HG02642 (cell line): ENCODE data around the gene NDUFB8.
A peak's percentile ranks its signal among the peaks of the same experiment; 100 is the strongest.
"Not testable (repeated sequence)": the region's sequence is repeated elsewhere in the genome, so short reads cannot be mapped to it uniquely, and the experiment has no call there.

Experiments used
- ATAC-seq: cut with Tn5 transposase; IDR thresholded peaks from one replicate; pipeline ENCODE4 v1.9.1; 2021; ENCODE audit warnings: mild to moderate bottlenecking; ENCODE audit not compliant: unreplicated experiment, poor library complexity

The NDUFB8 gene

GRCh38 chr10:100529475-100530298 is at the start of gene NDUFB8:
Gene NDUFB8, minus strand, starts transcription at chr10:100529871. Its CDS starts 20 bp downstream, at chr10:100529851.
- peak; percentile 78 for ATAC-seq

DNA sequence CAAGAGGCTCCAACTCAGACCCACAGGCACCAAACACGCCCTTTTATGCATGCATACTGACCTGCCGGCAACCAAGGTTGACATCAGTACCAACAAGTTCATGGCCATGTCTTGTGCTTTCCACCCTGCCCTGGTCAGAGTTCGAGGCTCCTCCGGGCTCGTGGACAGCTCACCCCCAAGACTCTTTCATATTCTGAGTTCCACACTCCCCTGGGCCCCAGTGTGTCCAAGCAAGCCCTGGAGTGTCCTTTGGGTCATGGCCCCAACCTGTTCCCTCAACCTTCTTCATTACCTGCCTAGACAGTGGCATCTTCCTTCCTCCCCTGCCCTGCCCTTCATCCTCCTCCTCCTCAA is 46.6 kb upstream of the NDUFB8 start:
- ATAC-seq = no peak

DNA sequence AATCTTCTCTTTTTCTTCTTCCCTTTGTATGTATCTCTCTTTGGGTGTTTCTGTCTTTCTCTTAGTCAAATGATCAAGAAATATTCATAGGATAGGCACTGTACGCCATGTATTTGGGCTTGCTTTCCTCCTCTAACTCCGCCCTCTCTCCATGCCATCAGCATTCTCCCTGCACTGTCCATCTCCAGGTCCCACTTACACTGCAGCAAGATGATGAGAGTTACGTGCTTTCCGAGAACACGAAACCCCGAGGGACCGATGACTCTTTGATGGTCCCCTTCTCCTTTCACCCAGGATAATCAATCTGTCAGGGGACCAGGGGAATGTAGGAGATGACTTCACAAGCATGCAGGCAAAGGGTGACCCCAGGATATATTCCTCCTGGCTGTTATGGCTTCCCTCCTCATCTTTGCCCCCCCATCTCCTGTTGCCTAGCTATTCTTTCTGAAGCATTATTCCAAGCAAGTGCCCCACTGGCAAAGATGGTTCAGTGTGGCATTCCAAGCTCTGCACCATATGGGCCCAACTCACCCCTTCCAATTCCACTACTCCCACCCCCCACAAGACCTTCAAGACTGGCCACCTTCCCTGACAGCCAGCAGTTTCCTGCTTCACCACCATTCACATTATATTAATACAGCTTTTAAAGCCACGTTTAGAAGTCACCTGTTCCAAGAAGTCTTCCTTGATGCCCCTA is 46.1 kb upstream of the NDUFB8 start:
- ATAC-seq = no peak

DNA sequence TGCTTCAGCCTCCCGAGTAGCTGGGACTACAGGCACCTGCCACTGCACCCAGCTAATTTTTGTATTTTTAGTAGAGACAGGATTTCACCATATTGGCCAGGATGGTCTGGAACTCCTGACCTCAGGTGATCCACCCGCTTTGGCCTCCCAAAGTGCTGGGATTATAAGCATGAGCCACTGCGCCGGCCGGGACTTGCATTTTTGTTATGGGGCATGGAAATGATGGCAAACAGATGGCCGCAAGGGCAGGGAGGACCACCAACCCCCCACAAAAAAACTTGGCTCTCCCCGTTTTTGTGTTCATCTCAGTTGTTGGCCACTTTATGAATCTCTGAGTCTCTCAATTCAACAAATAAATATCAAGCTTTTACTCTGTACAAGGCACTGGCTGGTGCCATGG is 45.5 kb upstream of the NDUFB8 start:
- not testable (repeated sequence) for ATAC-seq

- no peak for ATAC-seq
Measured at GRCh38 chr10:100571084-100571856, 41.6 kb upstream of the NDUFB8 start.

- ATAC-seq = no peak
Measured at GRCh38 chr10:100570506-100570905, 40.8 kb upstream of the NDUFB8 start.

DNA sequence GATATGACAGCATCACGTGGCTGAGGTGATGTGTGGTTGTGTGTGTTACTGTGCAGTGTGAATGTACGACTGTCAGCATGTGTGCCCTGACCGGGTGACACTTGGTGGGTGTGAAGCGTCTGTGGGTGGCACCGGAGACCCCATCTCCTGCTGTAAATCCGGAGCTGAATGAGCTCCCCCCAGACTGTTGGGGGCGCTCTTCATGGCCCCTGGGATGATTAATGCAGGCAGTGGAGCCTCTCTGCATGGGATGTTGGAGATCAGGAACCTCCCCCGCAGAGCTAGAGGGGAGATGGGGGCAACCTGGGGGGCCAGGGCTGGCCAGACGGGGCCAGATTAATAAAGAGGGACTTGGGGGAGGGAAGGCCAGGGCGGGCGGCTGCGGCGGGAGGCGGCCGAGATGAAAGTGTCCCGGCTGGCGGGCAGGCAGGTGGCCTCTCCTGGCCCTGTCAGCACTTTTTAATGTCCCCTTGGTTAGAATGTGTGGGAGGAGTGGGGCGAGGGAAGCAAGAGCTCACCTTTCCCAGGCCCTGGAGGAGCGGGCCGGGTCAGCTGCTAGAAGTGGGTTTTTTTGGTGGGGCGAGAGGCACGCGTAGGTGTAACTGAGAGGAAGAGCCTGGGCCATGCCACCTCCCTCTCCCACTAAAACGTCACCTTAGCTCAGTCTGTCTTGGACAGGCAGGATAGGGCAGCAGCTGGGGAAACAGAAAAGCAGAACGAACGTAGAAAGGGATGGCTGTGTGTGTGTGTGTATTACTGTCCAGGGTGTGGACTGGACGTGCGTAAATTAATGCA is 40.2 kb upstream of the NDUFB8 start:
- ATAC-seq = no peak

- ATAC-seq = no peak
Measured at GRCh38 chr10:100568912-100569311, 39.2 kb upstream of the NDUFB8 start.

DNA sequence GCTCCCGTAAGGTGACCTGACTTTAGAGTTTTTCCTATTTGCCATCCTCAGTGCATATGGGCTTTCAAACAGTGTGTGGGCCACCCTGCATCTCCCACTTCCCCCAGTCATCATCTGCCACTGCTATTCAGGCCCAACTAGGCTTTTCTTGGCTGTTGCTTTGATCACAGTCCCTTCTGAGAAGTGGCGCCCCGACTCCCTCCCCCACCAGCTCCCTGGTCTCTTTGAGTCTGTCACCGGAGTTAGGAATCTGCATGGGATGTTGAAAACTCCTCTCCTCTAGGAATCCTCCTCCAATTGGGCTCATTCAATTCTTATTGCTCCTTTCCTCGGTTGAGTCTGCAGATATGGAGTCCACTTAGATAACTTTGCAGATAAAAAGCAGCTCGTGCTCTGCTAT is 38.2 kb upstream of the NDUFB8 start:
- ATAC-seq = no peak

GRCh38 chr10:100567249-100567648 is 37.6 kb upstream of the NDUFB8 start:
- no peak for ATAC-seq

DNA sequence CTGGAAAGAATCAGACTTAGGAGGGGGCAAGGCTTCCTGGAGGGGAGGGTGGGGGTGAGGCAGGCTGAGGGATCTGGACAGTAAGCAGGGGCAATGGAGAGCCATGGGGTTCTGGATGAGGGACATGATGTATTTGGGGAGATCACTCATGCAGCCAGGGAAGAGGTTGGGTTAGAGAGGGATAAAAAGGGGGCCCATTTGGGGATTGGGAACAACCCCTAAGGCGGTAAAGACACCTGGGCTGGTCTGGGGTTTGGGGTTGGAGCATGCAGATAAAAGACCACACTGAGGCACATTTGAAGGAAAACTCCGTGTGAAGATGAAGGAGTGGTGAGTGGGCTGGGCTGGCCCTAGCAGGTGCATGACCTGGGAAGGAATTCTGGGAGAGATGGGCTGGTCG is 36.9 kb upstream of the NDUFB8 start:
- ATAC-seq = no peak

DNA sequence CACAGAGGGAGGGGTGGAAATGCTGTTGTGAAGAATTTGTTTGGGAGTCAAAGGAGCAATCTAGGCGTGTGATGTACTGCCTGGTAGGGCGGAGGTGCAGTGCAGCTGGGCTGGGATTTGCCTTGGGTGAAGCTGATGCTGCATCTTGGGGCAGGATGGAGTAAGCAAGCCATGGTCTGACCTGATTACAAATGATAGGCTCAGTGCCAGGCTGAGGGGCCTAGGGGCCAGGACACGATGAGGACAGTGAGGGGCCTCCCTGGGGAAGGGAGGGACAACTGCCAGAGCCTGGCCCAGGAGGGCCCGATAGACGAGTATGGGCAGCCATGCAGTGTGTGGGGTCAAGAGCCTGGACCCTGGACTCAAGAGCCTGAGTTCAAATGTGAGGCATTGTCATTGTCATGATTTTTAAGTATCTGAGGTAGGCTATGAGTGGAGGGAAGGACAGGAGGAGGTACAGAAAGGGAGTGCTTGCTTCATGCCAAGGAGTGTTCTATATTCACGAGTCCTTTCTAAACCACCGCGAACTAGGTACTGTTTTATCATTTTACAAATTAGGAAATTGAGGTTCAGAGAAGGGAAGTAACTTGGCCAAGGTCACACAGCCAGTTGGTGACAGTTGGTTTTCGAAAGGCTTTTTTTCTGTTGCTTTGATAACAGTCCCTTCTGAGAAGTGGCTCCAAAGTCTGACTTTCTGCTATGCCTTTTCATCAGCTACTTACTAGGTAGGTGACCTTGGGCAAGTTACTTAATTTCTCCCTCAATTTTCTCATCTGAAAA is 35.7 kb upstream of the NDUFB8 start:
- no peak for ATAC-seq

DNA sequence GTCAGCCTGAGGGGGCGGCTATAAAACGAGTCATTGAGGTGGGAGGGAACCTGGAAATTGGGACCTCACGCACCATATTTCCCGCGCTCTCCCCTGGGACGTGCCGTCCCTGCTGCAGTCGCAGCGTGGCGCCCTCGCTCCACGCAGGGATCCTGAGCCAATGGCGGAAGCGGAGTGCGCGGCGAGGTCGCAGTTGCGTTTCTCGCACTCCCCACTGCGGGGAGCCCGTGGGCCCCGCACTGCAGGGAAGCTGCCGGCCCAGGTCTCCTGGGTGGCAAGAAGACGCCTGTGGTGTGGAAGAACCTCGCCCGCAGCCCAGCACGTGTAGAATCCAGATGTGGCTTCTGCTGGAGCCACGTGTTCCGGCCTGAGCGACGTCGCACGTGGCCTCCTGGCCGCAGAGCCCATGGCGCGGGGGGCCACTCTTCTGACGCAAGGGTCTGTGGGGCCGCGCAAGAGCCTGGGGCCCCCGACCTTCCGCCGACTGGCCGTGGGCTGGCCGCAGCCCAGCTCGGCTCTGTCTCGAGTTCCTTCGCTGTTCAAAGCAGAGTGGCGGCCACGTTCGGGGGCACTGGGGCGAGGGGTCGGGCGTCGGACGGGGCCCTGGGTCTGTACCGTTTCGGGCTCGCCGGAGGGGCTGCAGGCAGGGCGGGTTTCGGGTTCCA is 32.5 kb upstream of the NDUFB8 start:
- ATAC-seq = peak; percentile 62

DNA sequence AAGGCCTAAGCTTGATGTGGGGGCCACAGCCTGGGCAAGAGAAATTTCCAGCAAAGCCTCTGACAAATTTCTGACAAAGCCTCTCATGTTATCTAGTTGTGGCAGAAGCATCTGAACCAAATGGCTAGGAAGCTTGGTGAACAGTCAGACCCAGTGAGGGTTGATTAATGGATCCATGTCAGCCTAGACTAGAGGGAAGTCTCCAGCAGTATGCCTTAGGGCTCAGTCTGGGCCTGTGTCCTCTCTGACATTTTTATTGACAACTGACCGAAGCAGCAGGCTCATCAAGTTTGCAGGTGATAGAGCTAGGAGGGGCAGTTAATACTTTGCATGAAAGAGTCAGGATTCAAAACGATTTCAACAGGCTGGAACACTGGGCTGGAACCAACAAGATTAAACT is 31.3 kb upstream of the NDUFB8 start:
- ATAC-seq = no peak

- no peak for ATAC-seq
Measured at GRCh38 chr10:100560248-100560647, 30.6 kb upstream of the NDUFB8 start.

- ATAC-seq = no peak
Measured at GRCh38 chr10:100554902-100555301, 25.2 kb upstream of the NDUFB8 start.

- ATAC-seq = no peak
Measured at GRCh38 chr10:100553929-100554328, 24.3 kb upstream of the NDUFB8 start.

GRCh38 chr10:100551738-100552137 is 22.1 kb upstream of the NDUFB8 start:
- ATAC-seq = no peak

GRCh38 chr10:100551196-100551595 is 21.5 kb upstream of the NDUFB8 start:
- no peak for ATAC-seq
